GM19043 (cell line): ENCODE data around the gene EHMT1.

ENCODE experiments used
- ATAC-seq: cut with Tn5 transposase; IDR thresholded peaks from one replicate; pipeline ENCODE4 v1.9.1; 2021; ENCODE audit warnings: low read depth; ENCODE audit not compliant: unreplicated experiment

Gene EHMT1

DNA sequence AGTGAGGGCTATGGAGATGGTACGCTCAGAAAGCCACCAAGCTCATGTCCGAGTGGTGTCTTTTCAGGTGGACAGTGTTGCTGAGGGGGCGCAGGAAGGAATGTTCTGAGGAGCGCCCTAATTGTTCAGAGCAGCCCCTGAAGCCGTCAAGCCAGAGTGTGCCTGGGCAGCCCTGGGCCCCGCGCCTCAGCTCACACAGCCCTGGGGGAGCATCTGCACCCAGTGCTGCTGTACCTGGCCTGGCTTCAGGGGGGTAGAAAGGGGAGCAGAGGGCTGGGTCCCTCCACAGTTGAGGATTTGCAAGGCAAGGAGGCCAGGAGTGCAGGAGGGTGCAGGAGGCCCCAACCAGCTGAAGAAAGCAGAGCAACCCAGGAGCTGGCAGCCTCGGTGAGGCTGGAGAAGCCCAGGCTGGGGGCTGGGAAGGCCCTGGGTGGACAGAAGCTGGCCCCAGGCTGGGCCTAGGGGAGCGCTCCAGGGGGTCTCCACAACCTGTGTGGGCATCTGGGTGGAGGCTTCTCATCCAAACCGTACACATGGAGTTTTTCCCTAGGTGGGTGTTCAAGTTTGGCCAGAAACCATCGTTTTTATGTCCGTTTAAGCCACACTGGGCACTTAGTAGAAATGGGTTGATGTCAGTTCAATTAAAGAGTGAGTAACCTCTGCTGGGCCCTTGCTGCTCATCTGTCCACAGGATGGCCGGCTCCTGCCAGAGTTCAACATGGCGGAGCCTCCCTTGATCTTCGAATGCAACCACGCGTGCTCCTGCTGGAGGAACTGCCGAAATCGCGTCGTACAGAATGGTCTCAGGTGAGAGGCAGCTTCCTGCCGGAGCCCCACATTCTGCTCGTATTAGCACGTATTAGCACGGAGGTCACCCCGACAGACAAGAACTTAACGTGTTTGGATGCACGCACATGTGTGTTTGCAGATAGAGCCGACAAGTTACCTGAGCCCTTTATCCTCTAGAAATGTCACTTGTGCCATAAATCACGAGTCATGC is 196.8 kb downstream of the EHMT1 start:
- ATAC-seq = no peak

GRCh38 chr9:137816531-137817235 is 197.9 kb downstream of the EHMT1 start:
- ATAC-seq = no peak

- ATAC-seq = no peak
Observed at GRCh38 chr9:137817236-137818200, 198.7 kb downstream of the EHMT1 start.

DNA sequence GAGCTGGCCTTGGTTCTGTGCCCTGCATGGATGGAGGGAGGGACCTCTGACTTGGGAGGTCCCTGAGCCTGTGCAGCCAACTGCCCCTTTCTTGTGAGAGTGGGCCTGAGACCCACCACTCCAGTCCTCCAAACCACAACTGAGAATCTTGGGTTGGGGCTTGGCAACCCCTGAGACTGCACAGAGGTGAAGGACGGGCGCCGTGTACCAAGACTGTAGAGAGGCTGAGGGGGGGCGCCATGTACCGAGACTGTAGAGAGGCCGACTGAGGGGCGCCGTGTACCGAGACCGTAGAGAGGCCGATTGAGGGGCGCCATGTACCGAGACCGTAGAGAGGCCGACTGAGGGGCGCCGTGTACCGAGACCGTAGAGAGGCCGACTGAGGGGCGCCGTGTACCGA is 199.5 kb downstream of the EHMT1 start:
- ATAC-seq = no peak

DNA sequence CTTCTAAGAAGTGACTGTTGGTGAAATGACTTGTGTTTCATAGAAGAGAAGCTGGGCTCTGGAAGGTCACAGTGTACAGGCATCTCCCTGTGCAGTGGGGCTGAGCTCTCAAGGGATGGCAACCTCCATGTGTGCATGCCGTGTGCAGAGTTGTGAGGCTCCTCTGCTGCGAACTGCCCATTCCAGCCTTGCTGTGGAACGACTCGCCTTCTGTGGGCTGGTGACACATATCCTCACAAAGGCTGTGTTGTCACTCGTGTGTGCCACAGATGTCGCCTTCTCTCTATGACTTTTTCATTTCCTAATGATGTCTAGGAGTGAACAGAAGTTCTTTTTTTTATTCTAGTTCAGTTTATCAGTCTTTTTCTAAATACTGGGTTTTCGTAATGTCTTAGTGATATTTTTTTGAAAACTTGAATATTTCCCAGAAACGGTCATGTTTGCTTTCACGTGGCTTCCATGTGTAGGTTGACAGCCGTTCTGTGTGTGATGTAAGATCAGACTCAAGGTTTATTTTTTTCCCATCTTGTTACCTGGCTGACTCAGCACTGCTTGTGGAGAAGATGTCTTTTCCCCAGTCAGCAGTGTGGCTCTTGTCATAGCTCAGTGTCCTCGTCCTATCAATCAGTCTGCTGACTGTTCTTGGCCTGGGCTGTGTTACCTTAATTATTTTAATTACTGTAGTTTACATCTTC is 201.5 kb downstream of the EHMT1 start:
- no peak for ATAC-seq

DNA sequence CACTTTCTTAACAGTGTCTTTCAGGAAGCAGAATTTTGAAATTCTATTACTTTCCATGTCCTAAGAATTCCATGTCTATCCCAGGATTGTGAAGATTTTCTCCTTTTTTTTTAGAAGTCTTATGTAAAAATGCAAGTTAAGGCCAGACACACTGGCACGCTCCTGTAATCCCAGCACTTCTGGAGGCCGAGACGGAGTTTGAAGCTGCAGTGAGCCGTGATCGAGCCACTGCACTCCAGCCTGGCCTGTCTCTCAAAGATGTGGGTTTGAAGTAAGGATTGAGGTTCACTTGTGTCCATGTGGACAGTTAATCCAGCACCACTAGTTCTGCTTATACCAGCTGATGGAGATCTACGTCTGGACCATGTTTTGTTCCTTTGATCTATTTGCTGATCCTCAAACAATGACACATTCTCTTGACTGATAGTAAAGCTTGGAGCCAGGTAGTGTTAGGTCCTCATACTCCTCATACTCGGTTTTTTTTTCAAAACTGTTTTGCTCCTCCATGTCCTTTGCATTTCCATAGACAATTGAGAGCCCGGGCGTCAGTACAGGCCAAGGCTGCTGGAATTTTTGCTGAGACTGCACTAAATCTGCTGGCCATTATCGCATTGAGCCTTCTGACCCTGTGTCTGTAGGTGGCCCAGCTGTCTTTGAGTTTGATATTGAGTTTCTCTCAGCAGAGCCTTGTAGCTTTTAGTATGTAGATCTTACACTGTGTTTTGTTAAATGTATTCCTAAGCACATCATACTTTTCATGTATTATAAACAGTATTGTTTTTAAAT is 205.4 kb downstream of the EHMT1 start:
- no peak for ATAC-seq

DNA sequence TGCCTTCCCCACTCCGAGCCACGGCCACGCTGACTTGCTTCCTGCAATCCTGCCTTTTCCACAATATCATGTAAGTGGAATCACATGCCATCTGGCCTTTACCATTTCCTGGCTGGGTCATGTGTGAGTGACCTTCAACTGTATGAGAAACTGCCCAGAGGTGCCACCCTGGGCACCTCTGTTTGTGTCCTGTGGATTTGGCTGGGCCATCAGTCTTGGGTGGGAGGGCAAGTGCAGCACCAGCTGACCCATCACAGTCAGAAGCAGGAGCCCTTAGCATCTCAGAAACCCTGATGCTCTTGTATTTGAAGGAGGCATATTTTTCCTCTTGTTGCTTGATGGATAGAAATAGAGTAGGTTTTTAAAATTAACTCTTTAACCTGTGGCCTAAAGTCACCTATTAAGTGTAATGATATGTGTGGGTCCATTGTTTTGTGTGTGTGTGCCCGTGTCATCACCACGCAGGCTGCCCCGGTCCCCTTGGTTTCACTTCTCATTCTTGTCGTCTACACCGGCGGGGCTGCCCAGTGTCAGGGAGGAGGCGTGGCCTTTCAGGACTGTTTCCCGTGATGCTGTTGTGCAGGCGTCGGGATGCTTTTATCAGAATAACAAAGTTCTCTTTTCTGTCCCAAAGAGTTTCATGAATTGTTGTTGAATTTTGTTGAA is 206.7 kb downstream of the EHMT1 start:
- no peak for ATAC-seq

- no peak for ATAC-seq
Observed at GRCh38 chr9:137827908-137828526, 209.2 kb downstream of the EHMT1 start.

GRCh38 chr9:137828527-137829259 is 209.9 kb downstream of the EHMT1 start:
- ATAC-seq = no peak

DNA sequence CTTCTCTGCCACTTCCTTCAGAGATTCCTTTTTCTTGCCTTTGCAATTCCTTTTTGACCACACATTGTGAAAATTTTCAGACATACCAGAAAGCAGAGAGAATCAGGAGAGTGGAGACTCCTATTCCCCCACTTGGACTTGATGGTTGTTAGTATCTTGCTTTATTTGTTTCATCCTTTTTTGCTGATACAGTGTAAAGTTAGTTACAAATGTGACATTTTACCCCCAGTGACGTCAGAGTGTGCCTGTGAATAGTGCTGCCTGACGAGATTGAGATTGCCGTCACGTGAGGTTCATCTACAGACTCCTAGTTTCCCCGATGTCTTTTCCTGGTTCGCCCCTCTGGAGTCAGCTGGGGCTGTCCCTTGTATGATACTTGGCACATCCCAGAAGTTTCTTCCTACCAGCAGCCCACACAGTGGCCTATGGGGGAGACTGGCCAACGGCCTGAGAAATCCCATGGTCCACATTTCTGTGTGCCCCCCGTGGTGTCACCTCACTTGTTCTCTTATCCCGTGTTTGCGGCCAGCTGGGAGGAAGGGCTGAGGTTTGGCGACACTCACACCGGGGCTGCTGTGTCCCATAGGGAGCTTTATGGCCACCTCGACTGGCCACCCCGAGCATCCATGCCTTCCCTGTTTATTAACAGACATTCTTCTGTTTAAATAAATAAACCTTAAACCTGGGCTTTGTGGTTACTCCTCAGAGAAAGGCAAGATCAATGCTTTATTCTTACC is 210.6 kb downstream of the EHMT1 start:
- no peak for ATAC-seq

DNA sequence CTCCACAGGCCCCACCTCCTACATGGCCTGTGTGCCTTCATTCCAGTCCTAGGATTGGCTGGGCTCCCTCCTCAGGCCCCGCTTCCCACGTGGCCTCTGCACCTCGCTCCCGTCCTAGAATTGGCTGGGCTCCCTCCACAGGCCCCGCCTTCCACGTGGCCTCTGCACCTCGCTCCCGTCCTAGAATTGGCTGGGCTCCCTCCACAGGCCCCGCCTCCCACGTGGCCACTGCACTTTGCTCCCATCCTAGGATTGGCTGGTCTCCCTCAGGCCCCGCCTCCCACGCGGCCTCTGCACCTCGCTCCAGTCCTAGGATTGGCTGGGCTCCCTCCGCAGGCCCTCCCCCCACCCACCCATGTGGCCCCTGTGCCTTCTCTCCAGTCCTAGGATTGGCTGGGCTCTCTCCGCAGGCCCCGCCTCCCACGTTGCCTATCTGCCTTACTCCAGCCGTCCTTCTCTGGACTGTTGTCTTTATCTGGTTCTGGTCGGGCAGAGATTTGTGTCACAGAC is 213.4 kb downstream of the EHMT1 start:
- ATAC-seq = no peak

DNA sequence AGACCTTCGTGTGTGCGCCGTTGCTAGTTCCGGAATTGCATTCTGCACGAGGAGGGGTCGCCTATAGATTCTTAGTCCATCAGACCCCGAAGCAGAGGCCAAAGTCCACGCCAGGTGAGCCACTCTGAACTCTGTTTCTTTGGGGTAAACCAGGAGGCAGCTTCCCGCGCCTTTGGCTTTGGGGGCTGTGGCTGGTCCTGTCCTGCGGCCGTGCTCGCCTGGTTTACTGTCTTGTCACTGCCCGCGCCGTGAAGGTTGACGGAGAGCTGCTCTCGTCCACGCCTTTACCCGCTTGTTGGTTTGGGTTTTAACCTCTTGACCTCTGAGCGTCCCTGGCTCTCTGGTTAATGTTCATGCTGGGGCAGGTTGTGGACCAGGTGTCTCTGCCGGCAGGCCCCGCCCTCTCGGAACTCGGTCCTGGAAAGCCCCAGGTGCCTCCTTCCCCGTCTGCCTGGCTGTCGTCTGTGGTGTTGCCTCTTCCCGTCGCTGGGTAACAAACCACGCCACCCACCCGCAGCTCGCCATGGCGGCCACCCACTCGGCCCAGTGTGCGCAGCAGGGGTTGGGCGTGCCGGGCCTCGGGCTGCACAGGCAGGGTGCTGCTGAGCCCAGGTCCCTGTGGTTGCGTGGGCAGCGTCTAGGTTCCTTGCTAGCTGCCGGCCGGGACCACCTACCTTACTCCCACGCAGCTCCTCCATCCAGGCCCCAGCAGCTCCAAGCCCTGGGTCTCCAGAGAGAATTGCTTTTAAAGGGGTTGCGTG is 214.2 kb downstream of the EHMT1 start:
- no peak for ATAC-seq

GRCh38 chr9:137833721-137834613 is 215.2 kb downstream of the EHMT1 start:
- no peak for ATAC-seq

DNA sequence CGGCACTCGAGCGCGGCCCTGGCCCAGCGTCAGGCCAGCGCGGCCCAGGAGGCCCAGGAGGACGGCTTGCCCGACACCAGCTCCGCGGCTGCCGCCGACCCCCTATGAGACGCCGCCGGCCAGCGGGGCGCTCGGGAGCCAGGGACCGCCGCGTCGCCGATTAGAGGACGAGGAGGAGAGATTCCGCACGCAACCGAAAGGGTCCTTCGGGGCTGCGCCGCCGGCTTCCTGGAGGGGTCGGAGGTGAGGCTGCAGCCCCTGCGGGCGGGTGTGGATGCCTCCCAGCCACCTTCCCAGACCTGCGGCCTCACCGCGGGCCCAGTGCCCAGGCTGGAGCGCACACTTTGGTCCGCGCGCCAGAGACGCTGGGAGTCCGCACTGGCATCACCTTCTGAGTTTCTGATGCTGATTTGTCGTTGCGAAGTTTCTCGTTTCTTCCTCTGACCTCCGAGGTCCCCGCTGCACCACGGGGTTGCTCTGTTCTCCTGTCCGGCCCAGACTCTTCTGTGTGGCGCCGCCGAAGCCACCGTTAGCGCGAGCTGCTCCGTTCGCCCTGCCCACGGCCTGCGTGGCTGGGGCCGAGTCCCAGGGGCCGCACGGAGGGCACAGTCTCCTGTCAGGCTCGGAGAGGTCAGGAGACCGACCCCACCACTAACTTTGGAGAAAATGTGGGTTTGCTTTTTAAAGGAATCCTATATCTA is 216.2 kb downstream of the EHMT1 start:
- ATAC-seq = no peak
